ENCODE measurements around the gene MRPL23.

Gene MRPL23

DNA sequence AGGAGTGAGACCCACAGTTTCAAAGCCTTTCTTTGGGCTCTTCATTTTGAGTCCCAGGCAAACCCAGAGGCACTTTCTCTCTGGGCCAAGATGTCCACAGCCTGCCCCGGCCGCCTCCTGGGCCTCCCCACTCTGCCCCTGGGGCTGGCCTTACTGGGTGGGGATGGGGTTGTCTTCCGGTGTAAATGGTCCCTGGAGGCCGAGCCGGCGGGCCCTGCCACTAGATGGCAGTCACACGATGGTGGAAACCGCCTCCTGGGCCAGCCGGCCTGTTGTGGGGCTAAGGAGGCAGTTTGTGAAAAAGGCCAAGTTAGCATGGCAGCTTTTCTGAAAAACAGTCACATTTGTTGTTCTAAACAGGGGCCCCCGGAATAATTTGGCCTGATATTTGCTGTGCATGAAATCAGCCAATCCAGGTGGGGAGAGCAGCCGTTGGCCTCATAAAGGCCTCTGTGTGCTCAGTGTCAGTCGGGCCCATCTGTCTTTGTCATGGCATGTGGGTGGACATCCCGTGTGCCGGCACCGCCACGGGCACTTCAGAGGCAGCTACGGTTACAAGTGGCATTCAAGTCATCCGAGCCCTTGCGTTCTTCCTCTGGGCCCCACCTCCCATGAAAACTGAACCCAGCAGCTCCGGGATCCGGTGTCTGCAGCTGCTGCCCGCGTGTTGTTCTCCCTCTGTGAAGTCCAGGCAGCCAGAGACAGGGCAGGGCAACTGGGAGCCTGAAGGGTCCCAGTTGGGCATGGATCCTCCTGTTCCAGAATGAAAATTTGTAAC lies 6.5 kb downstream of the MRPL23 start:
- no peak overlapping the region for H3K4me3 ChIP-seq (ENCODE audit: low read length)
- no peak for DNase-seq (ENCODE audit: low read depth)
- TF ChIP-seq, protein P1, sequence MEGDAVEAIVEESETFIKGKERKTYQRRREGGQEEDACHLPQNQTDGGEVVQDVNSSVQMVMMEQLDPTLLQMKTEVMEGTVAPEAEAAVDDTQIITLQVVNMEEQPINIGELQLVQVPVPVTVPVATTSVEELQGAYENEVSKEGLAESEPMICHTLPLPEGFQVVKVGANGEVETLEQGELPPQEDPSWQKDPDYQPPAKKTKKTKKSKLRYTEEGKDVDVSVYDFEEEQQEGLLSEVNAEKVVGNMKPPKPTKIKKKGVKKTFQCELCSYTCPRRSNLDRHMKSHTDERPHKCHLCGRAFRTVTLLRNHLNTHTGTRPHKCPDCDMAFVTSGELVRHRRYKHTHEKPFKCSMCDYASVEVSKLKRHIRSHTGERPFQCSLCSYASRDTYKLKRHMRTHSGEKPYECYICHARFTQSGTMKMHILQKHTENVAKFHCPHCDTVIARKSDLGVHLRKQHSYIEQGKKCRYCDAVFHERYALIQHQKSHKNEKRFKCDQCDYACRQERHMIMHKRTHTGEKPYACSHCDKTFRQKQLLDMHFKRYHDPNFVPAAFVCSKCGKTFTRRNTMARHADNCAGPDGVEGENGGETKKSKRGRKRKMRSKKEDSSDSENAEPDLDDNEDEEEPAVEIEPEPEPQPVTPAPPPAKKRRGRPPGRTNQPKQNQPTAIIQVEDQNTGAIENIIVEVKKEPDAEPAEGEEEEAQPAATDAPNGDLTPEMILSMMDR (conservative IDR thresholded peaks at IDR 0.05; ENCODE audit: low read length) = no peak

DNA sequence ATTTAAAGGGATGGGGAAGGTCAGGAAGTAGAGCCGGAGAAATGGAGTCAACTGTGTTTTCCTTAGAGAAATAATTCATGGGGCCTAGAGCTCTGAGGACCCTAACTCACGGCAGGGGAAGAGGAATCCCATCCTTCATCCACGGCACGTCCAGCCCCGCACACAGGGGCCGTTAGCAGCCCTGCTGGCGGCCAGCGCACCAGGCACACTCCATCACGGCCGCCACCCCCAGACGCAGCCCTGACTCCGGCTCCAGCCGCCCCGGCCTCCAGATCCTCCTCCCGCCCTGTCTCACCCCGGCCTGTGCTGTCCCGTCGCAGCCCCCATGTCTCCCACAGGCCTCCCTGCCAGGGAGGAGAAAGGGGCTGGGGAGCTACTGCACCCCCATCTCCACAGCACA lies 11.2 kb downstream of the MRPL23 start:
- no peak for DNase-seq (ENCODE audit: low read depth)
- TF ChIP-seq, protein P1 (conservative IDR thresholded peaks at IDR 0.05; ENCODE audit: low read length) = no peak
- no peak overlapping the region for H3K4me3 ChIP-seq (ENCODE audit: low read length)

DNA sequence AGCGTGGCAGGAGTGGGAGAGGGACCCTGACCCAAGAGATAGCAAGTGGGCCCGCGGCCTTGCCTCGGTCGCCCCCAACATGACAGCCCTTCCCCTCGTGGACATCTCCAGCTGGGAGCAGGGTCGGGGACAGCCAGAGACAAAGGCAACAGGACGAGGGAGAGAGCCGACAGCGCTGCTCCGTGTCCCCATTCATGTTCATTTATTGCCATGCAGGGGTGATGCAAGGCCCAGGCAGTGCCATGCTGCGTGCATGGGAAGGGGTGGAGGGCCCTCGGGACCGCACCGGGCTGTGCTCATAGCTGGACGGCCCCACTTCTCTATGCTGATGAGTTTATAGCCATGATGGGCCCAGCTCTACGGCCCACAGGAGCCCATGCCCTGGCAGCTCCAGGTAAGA lies 12.7 kb downstream of the MRPL23 start:
- no peak for DNase-seq (ENCODE audit: low read depth)
- H3K4me3 ChIP-seq (ENCODE audit: low read length) = no peak overlapping the region
- TF ChIP-seq, protein P1 (conservative IDR thresholded peaks at IDR 0.05; ENCODE audit: low read length) = no peak

DNA sequence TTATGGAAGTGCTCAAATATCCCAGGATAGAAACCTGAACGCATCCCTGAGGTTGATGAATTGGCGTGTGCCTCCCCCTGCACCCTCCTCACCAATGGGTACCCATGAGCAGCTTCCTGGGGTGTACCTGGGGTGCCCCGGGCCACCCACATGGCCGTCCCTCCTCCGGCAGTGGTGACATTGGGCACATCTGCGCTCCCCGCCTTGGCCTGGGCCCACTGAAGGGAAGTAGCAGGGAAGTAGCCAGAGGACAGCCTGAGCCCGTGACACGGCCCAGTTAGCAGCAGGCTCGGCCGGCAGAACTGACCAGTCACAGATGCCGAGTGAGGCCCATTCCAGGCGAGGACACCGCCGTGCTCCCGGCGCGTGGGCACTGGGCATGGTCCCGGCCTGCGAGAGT lies 16.7 kb downstream of the MRPL23 start:
- DNase-seq (ENCODE audit: low read depth) = no peak
- TF ChIP-seq, protein P1 (conservative IDR thresholded peaks at IDR 0.05; ENCODE audit: low read length) = no peak
- H3K4me3 ChIP-seq (ENCODE audit: low read length) = no peak overlapping the region

DNA sequence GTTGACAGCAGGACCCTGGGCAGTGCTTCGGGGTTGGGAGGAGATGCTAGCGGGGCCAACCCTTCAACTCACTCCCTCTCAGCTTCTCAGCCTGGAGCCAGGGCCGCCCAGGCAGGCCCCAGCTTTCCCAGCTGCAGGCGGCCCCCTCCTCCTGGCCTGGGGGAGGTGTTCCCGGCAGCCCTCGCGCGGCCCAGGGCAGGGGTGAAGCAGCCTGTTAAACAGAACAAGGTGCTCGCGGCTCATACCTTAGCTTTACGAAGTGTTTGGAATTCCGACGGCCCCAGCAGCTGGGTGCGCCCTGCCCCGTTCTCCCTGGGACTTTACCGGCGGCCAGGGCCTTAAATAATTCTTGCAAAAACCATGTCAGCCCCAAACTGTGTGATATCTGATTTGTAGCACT lies 17.2 kb downstream of the MRPL23 start:
- DNase-seq (ENCODE audit: low read depth) = no peak
- TF ChIP-seq, protein P1 (conservative IDR thresholded peaks at IDR 0.05; ENCODE audit: low read length) = no peak
- no peak overlapping the region for H3K4me3 ChIP-seq (ENCODE audit: low read length)

DNA sequence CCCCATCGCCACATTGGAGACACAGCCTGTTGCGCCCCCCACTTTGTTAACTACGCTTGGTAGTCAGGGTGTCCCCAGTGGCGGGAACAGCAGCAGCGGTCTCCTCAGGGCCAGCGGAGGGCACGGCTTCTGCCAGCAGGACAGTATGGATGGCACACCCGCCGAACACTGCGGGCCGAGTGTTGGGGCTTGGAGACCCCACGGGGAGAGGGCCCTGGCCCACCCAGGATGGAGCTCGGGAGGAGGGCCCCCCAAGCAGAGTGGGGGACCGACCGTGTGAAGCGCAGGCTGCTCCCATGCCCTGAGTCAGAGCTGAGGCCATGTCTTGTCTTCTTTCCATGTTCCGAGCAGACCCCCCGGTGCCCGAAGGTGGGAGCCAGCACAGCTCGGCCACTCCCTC lies 17.8 kb downstream of the MRPL23 start:
- no peak for DNase-seq (ENCODE audit: low read depth)
- TF ChIP-seq, protein P1 (conservative IDR thresholded peaks at IDR 0.05; ENCODE audit: low read length) = no peak

DNA sequence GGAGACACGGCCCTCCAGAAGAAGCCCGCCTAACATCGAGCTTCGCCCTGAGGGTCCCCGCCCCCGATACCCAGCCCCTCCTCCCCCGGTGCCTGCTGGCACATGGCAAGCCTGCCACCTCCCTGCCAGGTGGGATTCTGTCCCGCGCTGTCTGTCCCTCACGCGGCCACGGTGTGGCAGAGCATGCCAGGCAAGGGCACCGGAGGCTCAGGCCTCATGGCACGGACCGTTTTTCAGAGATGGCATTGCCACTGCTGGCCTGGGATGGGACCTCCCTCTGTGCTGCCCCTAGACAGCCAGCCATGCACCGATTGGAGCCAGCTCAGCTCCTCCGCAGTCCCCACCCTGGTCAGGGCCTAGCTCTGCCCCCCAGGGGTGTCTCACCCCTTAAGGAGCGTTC lies 19.4 kb downstream of the MRPL23 start:
- H3K4me3 ChIP-seq (ENCODE audit: low read length) = no peak overlapping the region
- no peak for DNase-seq (ENCODE audit: low read depth)
- TF ChIP-seq, protein P1 (conservative IDR thresholded peaks at IDR 0.05; ENCODE audit: low read length) = no peak

More for the DNA sequence above, 17.8 kb downstream of the MRPL23 start:
- H3K4me3 ChIP-seq (ENCODE audit: low read length) = no peak overlapping the region

Measured in AG10803 (cell line).